ENCODE data around the gene SV2A.
"Not testable (repeated sequence)": the region's sequence is repeated elsewhere in the genome, so short reads cannot be mapped to it uniquely, and the experiment has no call there.

Gene SV2A

DNA sequence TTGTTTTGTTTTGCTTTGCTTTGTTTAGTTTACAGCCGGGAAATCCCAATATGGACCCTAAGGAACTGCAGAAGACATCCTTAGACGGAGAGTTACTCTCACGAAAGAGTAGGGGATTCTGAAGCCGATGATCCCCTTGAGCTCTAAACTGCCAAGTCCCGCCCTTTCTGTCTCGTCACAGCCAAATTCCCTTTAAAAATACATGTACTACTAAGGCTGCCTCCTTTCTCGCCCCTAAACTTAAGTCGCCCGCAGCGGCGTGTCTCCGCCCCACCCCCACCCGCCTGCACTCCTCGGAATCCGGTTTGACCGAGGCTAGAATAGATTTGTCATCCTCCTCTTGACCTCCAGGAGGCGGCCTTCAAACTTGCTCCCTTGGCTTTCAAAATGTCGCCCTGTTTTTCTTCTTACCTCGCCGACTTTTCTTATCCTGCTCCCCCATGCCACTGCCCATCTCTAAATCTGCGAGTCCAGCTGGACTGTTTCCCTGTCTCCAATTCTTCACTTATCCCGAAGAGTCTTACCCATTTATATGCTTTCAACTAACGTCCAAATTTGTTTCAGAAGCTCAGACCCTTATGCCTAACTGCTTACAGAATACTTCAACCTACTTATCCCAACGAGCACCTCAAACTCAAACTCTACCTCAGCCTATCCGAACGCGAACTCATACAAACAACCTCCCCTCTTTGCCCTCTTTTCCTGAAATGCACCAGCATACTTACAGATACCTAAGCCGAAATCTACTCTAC, 29.2 kb downstream of the SV2A start:
- no peaks in the 10 kb centered on the region for H3K27me3 ChIP-seq (ENCODE audit: control insufficient read depth in 2 of 2, insufficient read depth in 2 of 2, low read length in 2 of 2)
- peak overlapping the region; percentile 94 to 97 for H3K4me3 ChIP-seq (ENCODE audit: low read length in 2 of 2)
- H3K9me3 ChIP-seq (ENCODE audit: control insufficient read depth in 2 of 2, low read length in 2 of 2) = no peaks in the 10 kb centered on the region
- H3K27ac ChIP-seq (ENCODE audit: low read depth in 2 of 2, low read length in 2 of 2) = peak overlapping the region; percentile 98 to 100
- peaks cover 15 to 23% of the 10 kb centered on the region in 2 donors for H3K4me1 ChIP-seq (ENCODE audit: control insufficient read depth in 2 of 2, insufficient read depth in 2 of 2, low read length in 2 of 2)
- H3K9ac ChIP-seq (ENCODE audit: low read depth in 1 of 2, low read length in 2 of 2) = peak overlapping the region; percentile 98 to 99
- H3K36me3 ChIP-seq (ENCODE audit: control insufficient read depth in 2 of 2, insufficient read depth in 2 of 2, low read length in 2 of 2) = no peaks in the 10 kb centered on the region

DNA sequence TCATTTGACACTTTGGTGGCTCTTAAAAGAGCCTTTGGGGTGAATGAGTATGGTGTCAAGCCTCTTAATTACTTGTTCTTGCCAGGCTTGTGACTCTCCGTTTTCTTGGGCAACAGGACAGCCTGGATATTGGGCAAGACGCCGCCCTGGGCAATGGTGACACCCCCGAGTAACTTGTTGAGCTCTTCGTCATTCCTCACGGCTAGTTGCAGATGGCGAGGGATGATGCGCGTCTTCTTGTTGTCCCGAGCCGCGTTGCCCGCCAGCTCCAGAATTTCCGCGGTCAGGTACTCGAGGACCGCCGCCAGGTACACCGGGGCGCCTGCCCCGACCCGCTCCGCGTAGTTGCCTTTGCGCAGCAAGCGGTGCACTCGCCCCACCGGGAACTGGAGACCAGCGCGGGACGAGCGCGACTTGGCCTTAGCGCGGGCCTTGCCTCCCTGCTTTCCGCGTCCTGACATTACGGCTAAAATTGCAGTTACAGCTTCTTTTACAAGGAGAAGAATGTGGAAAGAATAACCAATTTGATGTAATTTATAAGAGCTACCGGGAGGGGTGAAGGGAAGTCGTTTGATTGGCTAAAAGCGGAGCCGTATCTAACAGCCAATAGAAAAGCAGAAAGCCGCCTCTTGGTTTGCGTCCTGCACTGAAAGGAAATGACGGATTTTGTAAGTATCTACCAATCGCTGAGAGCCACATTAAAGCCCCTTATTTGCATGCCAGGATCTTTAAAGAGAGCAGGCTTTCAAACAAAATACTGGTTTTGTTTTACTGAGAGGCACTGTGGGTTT, 30.0 kb downstream of the SV2A start:
- peak overlapping the region; percentile 98 to 99 for H3K9ac ChIP-seq (ENCODE audit: low read depth in 1 of 2, low read length in 2 of 2)
- no peaks in the 10 kb centered on the region for H3K9me3 ChIP-seq (ENCODE audit: control insufficient read depth in 2 of 2, low read length in 2 of 2)
- H3K4me3 ChIP-seq (ENCODE audit: low read length in 2 of 2) = peak overlapping the region; percentile 94 to 97
- no peaks in the 10 kb centered on the region for H3K36me3 ChIP-seq (ENCODE audit: control insufficient read depth in 2 of 2, insufficient read depth in 2 of 2, low read length in 2 of 2)
- H3K27me3 ChIP-seq (ENCODE audit: control insufficient read depth in 2 of 2, insufficient read depth in 2 of 2, low read length in 2 of 2) = no peaks in the 10 kb centered on the region
- H3K27ac ChIP-seq (ENCODE audit: low read depth in 2 of 2, low read length in 2 of 2) = peak overlapping the region; percentile 98 to 100
- peaks cover 15 to 23% of the 10 kb centered on the region in 2 donors for H3K4me1 ChIP-seq (ENCODE audit: control insufficient read depth in 2 of 2, insufficient read depth in 2 of 2, low read length in 2 of 2)

DNA sequence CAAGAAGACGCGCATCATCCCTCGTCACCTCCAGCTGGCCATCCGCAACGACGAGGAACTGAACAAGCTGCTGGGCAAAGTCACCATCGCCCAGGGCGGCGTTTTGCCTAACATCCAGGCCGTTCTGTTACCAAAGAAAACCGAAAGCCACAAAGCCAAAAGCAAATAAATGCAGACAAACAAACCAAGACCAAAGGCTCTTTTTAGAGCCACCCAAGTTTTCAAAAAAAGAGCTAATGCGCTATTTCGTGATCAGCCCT, 30.5 kb downstream of the SV2A start:
- Histone ChIP-seq H3K4me3 (ENCODE audit: low read length in 2 of 2) (peak overlapping the region; percentile 94 to 97), H3K27ac (ENCODE audit: low read depth in 2 of 2, low read length in 2 of 2) (peak overlapping the region; percentile 98 to 100), H3K4me1 (ENCODE audit: control insufficient read depth in 2 of 2, insufficient read depth in 2 of 2, low read length in 2 of 2) (peaks cover 15 to 23% of the 10 kb centered on the region in 2 donors), H3K9ac (ENCODE audit: low read depth in 1 of 2, low read length in 2 of 2) (peak overlapping the region; percentile 98 to 99)
- not testable (repeated sequence) for H3K9me3 ChIP-seq (ENCODE audit: control insufficient read depth in 2 of 2, low read length in 2 of 2); H3K36me3 ChIP-seq (ENCODE audit: control insufficient read depth in 2 of 2, insufficient read depth in 2 of 2, low read length in 2 of 2); H3K27me3 ChIP-seq (ENCODE audit: control insufficient read depth in 2 of 2, insufficient read depth in 2 of 2, low read length in 2 of 2)

DNA sequence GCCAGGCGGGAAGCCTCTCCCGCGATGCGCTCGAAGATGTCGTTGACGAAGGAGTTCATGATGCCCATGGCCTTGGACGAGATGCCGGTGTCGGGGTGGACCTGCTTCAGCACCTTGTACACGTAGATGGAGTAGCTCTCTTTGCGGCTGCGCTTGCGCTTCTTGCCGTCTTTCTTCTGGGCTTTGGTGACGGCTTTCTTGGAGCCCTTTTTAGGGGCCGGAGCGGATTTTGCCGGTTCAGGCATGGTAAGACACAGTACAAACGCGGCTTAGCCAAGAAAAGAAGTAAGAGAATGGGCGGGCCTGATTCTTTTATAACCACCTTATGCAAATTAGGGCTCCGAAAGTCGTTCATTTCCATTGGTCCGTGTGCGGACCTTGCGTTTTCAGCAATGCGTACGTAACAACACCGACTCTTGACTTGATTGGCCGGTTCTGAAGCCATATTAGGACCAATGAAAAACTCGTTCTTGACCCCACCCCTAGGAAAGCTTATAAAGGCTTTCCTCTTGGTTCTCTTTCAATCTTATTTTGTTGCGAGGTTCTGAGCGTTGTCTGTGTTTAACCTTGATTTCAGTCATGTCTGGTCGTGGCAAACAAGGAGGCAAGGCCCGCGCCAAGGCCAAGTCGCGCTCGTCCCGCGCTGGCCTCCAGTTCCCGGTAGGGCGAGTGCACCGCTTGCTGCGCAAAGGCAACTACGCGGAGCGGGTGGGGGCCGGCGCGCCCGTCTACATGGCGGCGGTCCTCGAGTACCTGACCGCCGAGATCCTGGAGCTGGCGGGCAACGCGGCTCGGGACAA, 31.0 kb downstream of the SV2A start:
- H3K4me1 ChIP-seq (ENCODE audit: control insufficient read depth in 2 of 2, insufficient read depth in 2 of 2, low read length in 2 of 2) = peaks cover 15 to 23% of the 10 kb centered on the region in 2 donors
- peak overlapping the region; percentile 98 to 99 for H3K9ac ChIP-seq (ENCODE audit: low read depth in 1 of 2, low read length in 2 of 2)
- H3K27ac ChIP-seq (ENCODE audit: low read depth in 2 of 2, low read length in 2 of 2) = peak overlapping the region; percentile 98 to 100
- no peaks in the 10 kb centered on the region for H3K36me3 ChIP-seq (ENCODE audit: control insufficient read depth in 2 of 2, insufficient read depth in 2 of 2, low read length in 2 of 2)
- no peaks in the 10 kb centered on the region for H3K27me3 ChIP-seq (ENCODE audit: control insufficient read depth in 2 of 2, insufficient read depth in 2 of 2, low read length in 2 of 2)
- no peaks in the 10 kb centered on the region for H3K9me3 ChIP-seq (ENCODE audit: control insufficient read depth in 2 of 2, low read length in 2 of 2)
- peak overlapping the region; percentile 94 to 97 for H3K4me3 ChIP-seq (ENCODE audit: low read length in 2 of 2)

DNA sequence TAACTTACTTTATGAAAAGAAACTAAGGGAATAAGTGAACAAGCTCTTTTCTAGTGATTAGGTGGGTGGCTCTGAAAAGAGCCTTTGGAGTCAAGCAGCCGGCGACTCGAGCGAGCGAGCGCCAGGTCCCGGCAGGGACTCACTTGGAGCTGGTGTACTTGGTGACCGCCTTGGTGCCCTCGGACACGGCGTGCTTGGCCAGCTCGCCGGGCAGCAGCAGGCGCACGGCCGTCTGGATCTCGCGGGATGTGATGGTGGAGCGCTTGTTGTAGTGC, 31.6 kb downstream of the SV2A start:
- H3K36me3 ChIP-seq (ENCODE audit: control insufficient read depth in 2 of 2, insufficient read depth in 2 of 2, low read length in 2 of 2); H3K9me3 ChIP-seq (ENCODE audit: control insufficient read depth in 2 of 2, low read length in 2 of 2); H3K27me3 ChIP-seq (ENCODE audit: control insufficient read depth in 2 of 2, insufficient read depth in 2 of 2, low read length in 2 of 2): not testable (repeated sequence)
- Histone ChIP-seq H3K9ac (ENCODE audit: low read depth in 1 of 2, low read length in 2 of 2) (peak overlapping the region; percentile 92 to 98), H3K4me1 (ENCODE audit: control insufficient read depth in 2 of 2, insufficient read depth in 2 of 2, low read length in 2 of 2) (peaks cover 15 to 23% of the 10 kb centered on the region in 2 donors), H3K4me3 (ENCODE audit: low read length in 2 of 2) (peak overlapping the region; percentile 69 to 94), H3K27ac (ENCODE audit: low read depth in 2 of 2, low read length in 2 of 2) (peak overlapping the region; percentile 98 to 100)

DNA sequence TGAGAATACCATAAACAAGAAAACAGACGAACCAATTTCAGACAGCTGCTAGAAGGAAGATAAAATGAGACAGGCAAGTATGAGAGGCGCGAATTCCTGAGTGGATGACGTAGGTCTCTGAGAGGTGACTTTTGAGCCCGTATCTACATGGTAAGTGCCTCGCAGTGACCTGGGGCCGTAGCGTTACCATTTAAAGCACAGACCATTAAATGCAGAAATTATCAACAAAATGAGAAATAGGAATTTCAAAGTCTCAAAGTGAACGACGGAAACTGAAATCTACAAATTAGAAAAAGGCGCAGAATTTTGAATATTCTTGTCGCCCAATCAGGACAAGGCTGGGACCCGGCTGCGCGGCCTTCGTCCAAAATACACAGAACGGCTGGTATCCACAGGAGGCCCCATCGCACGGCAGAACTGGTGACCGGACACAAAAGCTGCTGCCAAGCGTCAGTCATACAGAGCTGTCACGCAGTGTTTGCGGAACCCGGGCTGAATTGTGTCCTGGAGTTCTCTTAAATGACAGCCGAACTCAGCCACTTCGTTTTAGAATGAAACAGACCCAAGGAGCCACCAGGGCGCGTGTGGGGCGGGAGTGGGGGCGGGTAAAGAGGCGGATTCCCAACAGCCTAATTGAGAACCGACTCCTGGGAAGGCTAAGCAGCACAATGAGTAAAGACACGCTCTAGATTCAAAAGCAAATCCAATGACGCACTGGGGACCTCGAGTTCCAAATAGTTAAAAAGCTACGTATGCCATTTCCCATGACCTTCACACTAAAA, 32.1 kb downstream of the SV2A start:
- Histone ChIP-seq H3K27me3 (ENCODE audit: control insufficient read depth in 2 of 2, insufficient read depth in 2 of 2, low read length in 2 of 2) (no peaks in the 10 kb centered on the region), H3K4me1 (ENCODE audit: control insufficient read depth in 2 of 2, insufficient read depth in 2 of 2, low read length in 2 of 2) (peaks cover 15 to 23% of the 10 kb centered on the region in 2 donors), H3K9ac (ENCODE audit: low read depth in 1 of 2, low read length in 2 of 2) (peak overlapping the region; percentile 92 to 98), H3K9me3 (ENCODE audit: control insufficient read depth in 2 of 2, low read length in 2 of 2) (no peaks in the 10 kb centered on the region), H3K36me3 (ENCODE audit: control insufficient read depth in 2 of 2, insufficient read depth in 2 of 2, low read length in 2 of 2) (no peaks in the 10 kb centered on the region), H3K4me3 (ENCODE audit: low read length in 2 of 2) (peak overlapping the region; percentile 69 to 94), H3K27ac (ENCODE audit: low read depth in 2 of 2, low read length in 2 of 2) (peak overlapping the region; percentile 98 to 100)

DNA sequence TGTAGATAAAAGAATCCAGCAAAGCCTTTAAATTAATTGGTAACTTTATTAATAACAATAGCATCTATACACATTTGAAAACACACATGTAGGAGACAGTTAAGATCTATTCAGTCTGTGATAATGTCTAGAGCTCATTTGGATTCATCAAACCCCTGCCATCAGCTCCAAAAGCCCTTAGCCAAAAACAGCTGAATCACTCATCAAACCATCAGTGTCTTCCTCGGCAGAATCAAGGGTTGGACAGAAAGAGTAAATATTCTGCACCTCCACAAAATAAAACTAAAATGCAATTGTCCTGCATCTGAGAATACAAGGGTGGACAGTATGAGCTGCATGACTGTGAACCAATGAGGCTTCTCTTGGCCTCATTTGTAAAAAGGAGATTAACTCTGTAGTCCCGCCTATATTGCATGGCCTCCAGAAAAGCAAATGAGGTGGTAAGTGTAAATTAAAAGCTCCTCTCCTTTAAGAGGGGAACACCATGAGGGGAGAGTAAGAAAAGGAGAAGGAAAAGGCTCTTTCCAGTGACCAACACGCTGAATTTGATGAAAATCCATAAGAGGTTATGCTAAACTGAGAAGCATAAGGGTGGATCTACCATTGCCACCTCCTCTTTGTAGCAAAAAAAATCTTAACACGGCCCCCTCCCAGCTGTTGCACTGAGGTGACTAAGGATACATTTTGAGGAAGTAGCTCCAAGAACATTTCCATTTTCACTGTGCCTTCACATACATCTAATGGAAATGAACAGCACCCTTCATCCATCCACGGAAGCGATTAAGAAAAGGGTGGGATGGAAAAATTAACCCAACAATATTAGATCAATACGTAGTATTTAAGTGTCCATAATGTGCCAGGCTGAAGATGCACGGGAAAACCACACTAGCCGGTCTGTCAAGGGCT, 33.0 kb downstream of the SV2A start:
- H3K36me3 ChIP-seq (ENCODE audit: control insufficient read depth in 2 of 2, insufficient read depth in 2 of 2, low read length in 2 of 2) = no peaks in the 10 kb centered on the region
- peak overlapping the region; percentile 92 to 98 for H3K9ac ChIP-seq (ENCODE audit: low read depth in 1 of 2, low read length in 2 of 2)
- H3K27me3 ChIP-seq (ENCODE audit: control insufficient read depth in 2 of 2, insufficient read depth in 2 of 2, low read length in 2 of 2) = no peaks in the 10 kb centered on the region
- peaks cover 15 to 23% of the 10 kb centered on the region in 2 donors for H3K4me1 ChIP-seq (ENCODE audit: control insufficient read depth in 2 of 2, insufficient read depth in 2 of 2, low read length in 2 of 2)
- H3K27ac ChIP-seq (ENCODE audit: low read depth in 2 of 2, low read length in 2 of 2) = peak overlapping the region; percentile 98 to 100
- H3K9me3 ChIP-seq (ENCODE audit: control insufficient read depth in 2 of 2, low read length in 2 of 2) = no peaks in the 10 kb centered on the region
- peak overlapping the region; percentile 69 to 94 for H3K4me3 ChIP-seq (ENCODE audit: low read length in 2 of 2)

DNA sequence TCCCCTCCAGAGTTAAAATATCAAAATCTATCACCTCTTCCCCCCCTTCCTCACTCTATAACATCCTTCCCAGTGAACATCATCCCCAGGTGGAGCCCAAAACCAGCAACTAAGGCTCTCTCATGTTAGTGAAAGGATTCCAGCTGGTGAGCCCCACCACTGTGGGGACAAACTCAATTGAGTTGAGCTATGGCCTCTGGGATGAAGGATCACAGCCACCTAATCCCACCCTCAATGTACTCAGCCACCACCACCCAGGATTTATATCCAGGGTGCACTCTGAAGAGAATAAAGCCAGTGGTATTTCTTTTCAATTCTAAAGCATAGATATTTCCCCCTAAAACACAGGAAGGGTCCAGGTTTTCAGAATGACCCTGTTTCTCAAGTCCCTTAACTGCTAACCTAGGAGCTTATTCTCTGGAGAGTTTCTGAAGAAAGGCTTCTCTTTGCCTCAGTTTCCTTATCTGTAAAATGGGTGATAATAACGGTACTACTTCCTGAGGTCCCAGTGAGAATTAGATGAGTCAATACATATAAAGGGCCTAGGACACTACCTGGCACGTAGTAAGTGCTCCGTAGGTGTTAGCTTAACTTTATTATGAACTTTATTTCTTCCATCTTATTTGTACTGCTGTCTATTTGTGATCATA, 33.9 kb downstream of the SV2A start:
- Histone ChIP-seq H3K27me3 (ENCODE audit: control insufficient read depth in 2 of 2, insufficient read depth in 2 of 2, low read length in 2 of 2) (no peaks in the 10 kb centered on the region), H3K9me3 (ENCODE audit: control insufficient read depth in 2 of 2, low read length in 2 of 2) (no peaks in the 10 kb centered on the region), H3K4me3 (ENCODE audit: low read length in 2 of 2) (peak overlapping the region in 1 of 2 donors; percentile 94), H3K36me3 (ENCODE audit: control insufficient read depth in 2 of 2, insufficient read depth in 2 of 2, low read length in 2 of 2) (no peaks in the 10 kb centered on the region), H3K27ac (ENCODE audit: low read depth in 2 of 2, low read length in 2 of 2) (no peak overlapping the region), H3K9ac (ENCODE audit: low read depth in 1 of 2, low read length in 2 of 2) (no peak overlapping the region), H3K4me1 (ENCODE audit: control insufficient read depth in 2 of 2, insufficient read depth in 2 of 2, low read length in 2 of 2) (peaks cover 15 to 21% of the 10 kb centered on the region in 2 donors)

DNA sequence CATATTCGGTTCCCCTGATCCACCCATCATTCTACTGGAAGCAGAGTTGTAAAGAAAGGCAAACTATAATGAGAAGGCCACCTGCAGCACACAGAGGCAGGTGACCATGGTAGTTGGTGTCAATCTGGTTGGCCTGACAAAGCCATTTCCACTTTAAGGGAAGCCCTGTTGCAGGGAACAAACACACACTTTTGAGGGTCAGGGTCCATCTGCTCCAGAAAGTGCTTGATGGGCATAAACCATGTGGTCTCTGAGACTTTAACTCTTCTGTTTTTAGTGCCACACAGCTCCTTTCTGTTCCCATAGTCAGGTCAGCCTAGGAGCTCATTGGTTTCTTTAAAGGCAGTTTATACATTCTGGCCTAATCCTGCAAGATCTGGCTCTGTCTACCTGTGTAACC, 35.8 kb downstream of the SV2A start:
- Histone ChIP-seq H3K4me1 (ENCODE audit: control insufficient read depth in 2 of 2, insufficient read depth in 2 of 2, low read length in 2 of 2) (peaks cover 12 to 16% of the 10 kb centered on the region in 2 donors), H3K27me3 (ENCODE audit: control insufficient read depth in 2 of 2, insufficient read depth in 2 of 2, low read length in 2 of 2) (no peaks in the 10 kb centered on the region), H3K9ac (ENCODE audit: low read depth in 1 of 2, low read length in 2 of 2) (no peak overlapping the region), H3K4me3 (ENCODE audit: low read length in 2 of 2) (no peak overlapping the region), H3K27ac (ENCODE audit: low read depth in 2 of 2, low read length in 2 of 2) (no peak overlapping the region), H3K36me3 (ENCODE audit: control insufficient read depth in 2 of 2, insufficient read depth in 2 of 2, low read length in 2 of 2) (no peaks in the 10 kb centered on the region), H3K9me3 (ENCODE audit: control insufficient read depth in 2 of 2, low read length in 2 of 2) (no peaks in the 10 kb centered on the region)

All from mucosa of rectum (tissue), 2 donors.